DND-41 (cell line): Measurements from ENCODE around the gene ID3.

Experiments used
- ATAC-seq: fragments of 200-7000 bp; cut with Tn5 transposase; 3 replicates; pipeline ENCODE4 v1.9.1; 2021; ENCODE audit warnings: low read depth; ENCODE audit not compliant: insufficient read depth
- DNase-seq: peaks from one replicate; pipeline ENCODE4 v3.0.0-alpha.2; 2020
- H2AFZ ChIP-seq: 2 replicates; pipeline ENCODE4 v1.6.0; 2012; ENCODE audit warnings: low read depth, low read length
- H3K27ac ChIP-seq: 2 replicates; pipeline ENCODE4 v1.5.1; 2012; ENCODE audit warnings: low read length, inconsistent platforms
- H3K27me3 ChIP-seq: fragments of 200-600 bp; sonication (generic); 2 replicates; pipeline ENCODE4 v1.6.0; 2012; ENCODE audit warnings: low read length, mild to moderate bottlenecking, inconsistent platforms; ENCODE audit not compliant: insufficient read depth, poor library complexity
- H3K36me3 ChIP-seq: 2 replicates; pipeline ENCODE4 v1.5.1; 2012; ENCODE audit warnings: low read length, inconsistent platforms; ENCODE audit not compliant: insufficient read depth
- H3K4me1 ChIP-seq: 2 replicates; pipeline ENCODE4 v1.5.1; 2012; ENCODE audit warnings: mild to moderate bottlenecking, low read length; ENCODE audit not compliant: insufficient read depth
- H3K4me2 ChIP-seq: 2 replicates; pipeline ENCODE4 v1.6.0; 2012; ENCODE audit warnings: mild to moderate bottlenecking, moderate library complexity, low read length, inconsistent platforms; ENCODE audit not compliant: insufficient read depth
- H3K4me3 ChIP-seq, 2 experiments: fragments of 200-600 bp in 1 of 2; shearing (Covaris generic) in 1 of 2; 2 replicates each; pipeline ENCODE4 v1.5.1; 2012 to 2016; ENCODE audit warnings: inconsistent platforms in 2 of 2, low read length in 2 of 2, mild to moderate bottlenecking in 2 of 2, low read depth in 1 of 2, moderate library complexity in 1 of 2
- H3K79me2 ChIP-seq: 2 replicates; pipeline ENCODE4 v1.6.0; 2012; ENCODE audit warnings: low read length, inconsistent platforms; ENCODE audit not compliant: insufficient read depth
- H3K9ac ChIP-seq: 2 replicates; pipeline ENCODE4 v1.6.0; 2012; ENCODE audit warnings: low read depth, mild to moderate bottlenecking, inconsistent platforms, low read length, moderate library complexity
- H3K9me3 ChIP-seq: 2 replicates; pipeline ENCODE4 v1.5.1; 2012; ENCODE audit warnings: low read length, moderate library complexity, mild to moderate bottlenecking, inconsistent platforms; ENCODE audit not compliant: insufficient read depth, severe bottlenecking
- H4K20me1 ChIP-seq: 2 replicates; pipeline ENCODE4 v1.6.0; 2012; ENCODE audit warnings: low read length; ENCODE audit not compliant: insufficient read depth
- EZH2 ChIP-seq: IDR thresholded peaks from 3 replicates; pipeline ENCODE4 v1.6.1; 2012; ENCODE audit warnings: borderline replicate concordance, low read depth, mild to moderate bottlenecking, moderate library complexity, low read length, inconsistent platforms; ENCODE audit not compliant: severe bottlenecking
- TF ChIP-seq, protein P1 (sequence below): IDR thresholded peaks from 2 replicates; pipeline ENCODE4 v1.5.1; 2012; ENCODE audit warnings: borderline replicate concordance, low read length, moderate library complexity, mild to moderate bottlenecking; ENCODE audit not compliant: poor library complexity, severe bottlenecking; ENCODE audit errors: extremely low read depth

The ID3 gene

DNA sequence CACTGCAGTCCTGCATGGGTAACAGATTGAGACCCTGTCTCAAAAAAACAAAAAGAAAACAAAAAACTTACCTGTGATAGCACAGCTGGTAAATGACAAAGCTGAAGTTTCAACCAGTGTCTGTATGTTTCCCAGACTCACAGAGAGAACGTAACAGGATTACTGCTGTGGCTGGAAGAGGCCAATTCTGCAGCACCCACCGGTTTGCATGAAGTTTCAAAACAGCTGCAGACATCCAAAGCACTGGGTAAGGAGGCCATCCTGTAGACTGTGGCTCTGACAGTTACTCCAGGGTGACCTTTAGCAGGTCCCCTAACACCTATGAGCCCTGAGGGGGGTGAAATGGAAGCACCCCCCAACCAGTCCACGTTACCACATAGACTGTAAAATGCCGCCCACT is 7.5 kb downstream of the ID3 start:
- DNase-seq, result no peak
- no peak for ATAC-seq
- Histone ChIP-seq H3K9me3 (no peaks in the 10 kb centered on the region), H3K79me2 (no peaks in the 10 kb centered on the region), H3K36me3 (no peaks in the 10 kb centered on the region), H3K4me1 (peaks cover 30% of the 10 kb centered on the region), H3K27ac (peak overlapping the region; percentile 5; the same call in 1 of the 2 replicates), H3K27me3 (no peaks in the 10 kb centered on the region), H3K9ac (no peak overlapping the region), H3K4me2 (no peak overlapping the region), H2AFZ (no peak overlapping the region), H3K4me3 (no peak overlapping the region), H4K20me1 (no peaks in the 10 kb centered on the region)
- TF ChIP-seq, protein P1, sequence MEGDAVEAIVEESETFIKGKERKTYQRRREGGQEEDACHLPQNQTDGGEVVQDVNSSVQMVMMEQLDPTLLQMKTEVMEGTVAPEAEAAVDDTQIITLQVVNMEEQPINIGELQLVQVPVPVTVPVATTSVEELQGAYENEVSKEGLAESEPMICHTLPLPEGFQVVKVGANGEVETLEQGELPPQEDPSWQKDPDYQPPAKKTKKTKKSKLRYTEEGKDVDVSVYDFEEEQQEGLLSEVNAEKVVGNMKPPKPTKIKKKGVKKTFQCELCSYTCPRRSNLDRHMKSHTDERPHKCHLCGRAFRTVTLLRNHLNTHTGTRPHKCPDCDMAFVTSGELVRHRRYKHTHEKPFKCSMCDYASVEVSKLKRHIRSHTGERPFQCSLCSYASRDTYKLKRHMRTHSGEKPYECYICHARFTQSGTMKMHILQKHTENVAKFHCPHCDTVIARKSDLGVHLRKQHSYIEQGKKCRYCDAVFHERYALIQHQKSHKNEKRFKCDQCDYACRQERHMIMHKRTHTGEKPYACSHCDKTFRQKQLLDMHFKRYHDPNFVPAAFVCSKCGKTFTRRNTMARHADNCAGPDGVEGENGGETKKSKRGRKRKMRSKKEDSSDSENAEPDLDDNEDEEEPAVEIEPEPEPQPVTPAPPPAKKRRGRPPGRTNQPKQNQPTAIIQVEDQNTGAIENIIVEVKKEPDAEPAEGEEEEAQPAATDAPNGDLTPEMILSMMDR, result no peak
- TF ChIP-seq EZH2, result no peak

DNA sequence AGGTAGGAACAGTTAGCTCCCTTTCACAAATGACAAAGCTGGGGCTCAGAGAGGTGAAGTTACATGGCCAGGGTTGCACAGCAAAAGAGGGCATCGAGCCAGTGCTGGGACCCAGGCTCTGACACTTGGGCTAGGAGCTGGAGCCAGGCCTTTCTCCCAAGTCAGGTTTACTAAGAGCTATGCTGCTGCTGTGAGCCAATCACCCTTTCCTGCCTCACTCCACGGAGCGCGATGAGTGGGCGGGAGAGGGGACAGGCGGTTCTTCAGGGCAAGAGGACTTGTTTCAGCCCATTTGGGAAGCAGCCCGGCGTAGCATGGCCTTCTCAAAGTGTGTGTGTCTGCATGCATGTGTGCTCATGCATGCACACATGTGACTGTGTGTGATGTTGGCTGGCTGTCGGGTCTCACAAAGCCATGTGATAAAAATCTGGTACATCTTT is 10.6 kb downstream of the ID3 start:
- Histone ChIP-seq H3K4me1 (peaks cover 4% of the 10 kb centered on the region), H3K9me3 (no peaks in the 10 kb centered on the region), H3K36me3 (no peaks in the 10 kb centered on the region), H3K79me2 (no peaks in the 10 kb centered on the region), H3K4me3 (no peak overlapping the region), H4K20me1 (no peaks in the 10 kb centered on the region), H3K27me3 (no peaks in the 10 kb centered on the region), H3K27ac (no peak overlapping the region), H3K4me2 (no peak overlapping the region), H2AFZ (0 out of 2 replicates have a peak overlapping the region, but pooled peaks have one; percentile 6), H3K9ac (no peak overlapping the region)
- DNase-seq (no peak), ATAC-seq (no peak)
- TF ChIP-seq EZH2, result no peak
- TF ChIP-seq, protein P1, result no peak

DNA sequence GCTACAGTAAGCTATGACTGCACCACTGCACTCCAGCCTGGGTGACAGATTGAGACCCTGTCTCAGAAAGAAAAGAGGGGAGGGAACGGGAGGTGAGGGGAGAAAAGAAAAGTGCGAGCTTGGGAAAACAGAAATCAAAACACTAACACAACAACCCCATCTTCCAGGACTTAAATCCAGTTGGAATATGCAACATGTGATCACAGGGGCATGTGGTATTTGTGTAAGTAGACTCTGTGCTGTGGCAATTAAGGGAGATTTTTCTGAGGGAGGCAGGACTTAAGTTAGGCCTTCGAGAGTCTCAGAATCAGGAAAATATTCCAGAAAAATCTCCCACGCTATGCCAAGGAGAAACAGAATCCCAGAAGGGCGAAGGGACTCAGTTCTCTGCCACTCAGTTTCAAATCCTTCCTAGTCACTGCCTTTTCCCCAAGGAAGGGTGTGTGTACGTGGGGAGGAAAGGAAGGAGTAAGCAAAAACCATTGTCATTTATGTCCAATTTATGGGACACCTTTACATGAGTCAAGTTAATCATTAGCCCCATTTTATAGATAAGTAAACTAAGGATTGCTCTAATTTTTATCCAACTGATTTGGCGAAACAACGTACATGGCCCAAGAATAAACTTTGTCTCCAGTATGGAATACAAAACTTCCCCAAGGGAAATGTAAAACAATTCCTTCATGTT is 12.3 kb downstream of the ID3 start:
- H3K27me3 ChIP-seq, result no peaks in the 10 kb centered on the region
- H3K4me1 ChIP-seq, result no peaks in the 10 kb centered on the region
- no peak for ATAC-seq
- H3K79me2 ChIP-seq, result no peaks in the 10 kb centered on the region
- TF ChIP-seq, protein P1, result no peak
- no peak for TF ChIP-seq EZH2
- no peak overlapping the region for H2AFZ ChIP-seq
- H3K9me3 ChIP-seq, result no peaks in the 10 kb centered on the region
- H3K4me3 ChIP-seq, result no peak overlapping the region
- H3K36me3 ChIP-seq, result no peaks in the 10 kb centered on the region
- no peak overlapping the region for H3K4me2 ChIP-seq
- H4K20me1 ChIP-seq, result no peaks in the 10 kb centered on the region
- H3K9ac ChIP-seq, result no peak overlapping the region
- no peak for DNase-seq
- no peak overlapping the region for H3K27ac ChIP-seq
